A375 (cell line): ENCODE measurements around the gene TMED7. TPM values are rescaled to one million over a fixed set of nuclear protein-coding genes. Genes with fewer than 3 reads are reported as not detected.

ENCODE experiments used
- total RNA-seq: library from RNA; depleted of rRNA; stranded (reverse); fragments of >200 nt; shearing (Covaris generic); gene quantifications from 2 replicates; pipeline ENCODE4 v1.2.3, GENCODE V29; 2014; rRNA removed

Gene TMED7
- total RNA-seq, result 182 and 246 TPM in 2 replicates

DNA sequence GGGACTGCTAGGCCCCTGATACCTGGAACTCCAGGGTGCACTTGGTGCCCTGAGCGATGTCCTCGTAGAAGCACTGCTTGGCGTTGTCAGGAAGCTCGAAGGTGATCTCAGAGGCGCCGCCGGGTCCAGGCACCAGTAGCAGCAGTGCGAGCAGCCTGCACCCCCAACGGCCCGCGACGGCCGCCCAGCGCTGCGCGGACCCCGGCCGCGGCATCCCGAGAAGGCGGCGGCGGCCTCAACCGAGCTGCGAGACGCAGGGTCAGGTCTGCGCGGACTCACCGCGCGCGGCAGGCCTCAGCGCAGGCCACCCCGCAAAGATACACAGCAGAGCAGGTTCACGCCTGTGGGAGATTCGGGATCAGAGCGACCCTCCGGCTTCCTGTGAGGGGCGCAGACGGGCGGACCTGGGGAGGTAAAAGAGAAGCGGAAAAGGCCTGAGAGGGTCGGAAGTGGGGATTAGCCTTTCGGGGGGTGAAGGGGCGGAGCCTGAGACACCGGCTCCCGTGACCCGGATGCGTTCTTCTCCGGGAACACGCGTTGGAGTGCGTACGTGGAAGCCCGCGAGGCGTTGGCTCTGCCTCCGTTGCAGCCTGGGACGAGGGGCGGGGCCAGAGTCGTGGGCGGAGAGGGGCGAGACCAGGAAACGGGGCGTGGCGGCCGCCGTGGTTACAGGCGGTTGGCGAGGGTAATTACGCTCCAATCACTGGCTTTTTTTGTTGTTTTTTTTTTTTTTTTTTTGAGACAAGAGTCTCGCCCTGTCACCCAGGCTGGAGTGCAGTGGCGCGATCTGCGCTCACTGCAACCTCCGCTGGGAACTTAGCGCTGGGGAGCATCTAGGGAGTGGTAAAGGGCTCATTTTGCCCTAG, at the start of gene TMED7:
Gene TMED7 (minus strand): TSS at position 458 of the 866 bp plus-strand sequence. CDS start 244 bp downstream, at position 214.

DNA sequence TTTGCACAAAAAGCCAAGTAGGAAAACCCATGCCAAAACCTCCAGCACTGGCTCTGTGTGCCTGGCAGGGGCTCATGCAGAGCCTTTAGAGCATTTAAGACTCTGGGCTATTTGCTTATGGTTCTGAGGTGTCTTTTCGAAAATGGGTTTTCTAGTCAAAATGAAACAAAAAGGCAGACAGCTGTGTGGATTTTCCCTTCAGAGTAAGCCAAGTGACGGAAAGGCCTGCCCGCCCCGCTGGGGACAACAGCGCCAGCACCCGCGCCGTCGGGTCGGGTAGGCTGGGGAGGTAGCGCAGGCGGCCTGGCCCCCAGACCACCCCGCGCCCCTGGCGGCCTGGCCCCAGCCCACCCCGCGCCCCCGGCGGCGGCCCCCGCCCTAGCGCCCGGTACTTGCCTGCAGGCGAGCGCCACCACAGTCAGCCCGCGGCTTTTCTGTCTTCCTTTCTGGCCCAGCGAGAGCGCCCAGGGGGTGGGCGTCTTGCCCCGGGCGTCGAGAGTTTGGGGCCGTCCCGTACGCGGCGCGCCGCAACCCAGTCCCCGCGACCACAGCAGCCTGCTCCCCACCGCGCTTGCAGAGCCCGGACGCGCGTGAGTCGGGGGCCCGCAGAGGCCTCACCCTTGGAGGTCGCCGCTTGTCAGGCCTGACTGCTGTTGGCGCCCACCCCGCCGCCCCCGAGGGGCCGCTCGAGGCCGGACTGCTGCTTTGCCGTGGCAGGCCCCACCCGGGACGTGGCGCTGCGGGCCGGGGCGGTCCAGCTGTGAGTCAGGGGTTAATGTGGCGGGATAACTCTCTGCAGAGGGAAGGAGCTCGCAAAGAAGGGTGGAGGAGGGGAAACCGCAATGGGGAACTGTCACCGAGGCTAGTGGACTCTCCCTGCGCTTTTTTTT, 23.9 kb downstream of the TMED7 start, which contains the start of gene TICAM2:
Gene TICAM2 (minus strand): TSS at position 779 of the 890 bp plus-strand sequence. CDS start 21,223 bp downstream, outside the sequence.

Other genes with a start within 250 kb of the TMED7 start
- 8.3 and 8.4 TPM in 2 replicates for gene FEM1C, start 81.3 kb downstream of the TMED7 start, total RNA-seq
- 2.3 TPM in 2 replicates for gene TICAM2, start 23.6 kb downstream of the TMED7 start, total RNA-seq
- 0.98 and 3.0 TPM in 2 replicates for gene CDO1, start 190.6 kb upstream of the TMED7 start, total RNA-seq
- gene ATG12, start 215.5 kb upstream of the TMED7 start, total RNA-seq, result 36.4 and 42.0 TPM in 2 replicates
- gene AP3S1, start 215.9 kb upstream of the TMED7 start, total RNA-seq, result 148 and 180 TPM in 2 replicates